COLO829 (cell line): ENCODE data around the gene CCNJ.
"Not testable (repeated sequence)": the region's sequence is repeated elsewhere in the genome, so short reads cannot be mapped to it uniquely, and the experiment has no call there.

Source experiments
- DNase-seq: peaks from one replicate; pipeline ENCODE4 v3.0.0; 2012; ENCODE audit warnings: low spot score

The CCNJ gene

GRCh38 chr10:96043033-96043892 lies at the start of gene CCNJ:
CCNJ (plus strand) TSS chr10:96043583; CDS start chr10:96044394, 811 bp downstream.
- DNase-seq: peak; percentile 57

GRCh38 chr10:95994376-95994775 lies 49.0 kb upstream of the CCNJ start:
- DNase-seq: not testable (repeated sequence)

- DNase-seq: no peak
These were observed 45.1 kb upstream of the CCNJ start for GRCh38 chr10:95998255-95998784.

GRCh38 chr10:96013956-96014355 lies 29.4 kb upstream of the CCNJ start:
- DNase-seq: no peak

- no peak for DNase-seq
These were observed 28.8 kb upstream of the CCNJ start for GRCh38 chr10:96014473-96015102.

GRCh38 chr10:96017191-96017687 lies 26.1 kb upstream of the CCNJ start:
- DNase-seq: peak; percentile 38

GRCh38 chr10:96021332-96021731 lies 22.1 kb upstream of the CCNJ start:
- no peak for DNase-seq

GRCh38 chr10:96022739-96023138 lies 20.6 kb upstream of the CCNJ start:
- DNase-seq: no peak

GRCh38 chr10:96023168-96023567 lies 20.2 kb upstream of the CCNJ start:
- DNase-seq: no peak

- DNase-seq: no peak
These were observed 17.8 kb upstream of the CCNJ start for GRCh38 chr10:96025566-96025965.

GRCh38 chr10:96034625-96035024 lies 8.8 kb upstream of the CCNJ start:
- no peak for DNase-seq

- no peak for DNase-seq
These were observed 4.7 kb upstream of the CCNJ start for GRCh38 chr10:96038476-96039387.

- DNase-seq: no peak
These were observed 2.2 kb upstream of the CCNJ start for GRCh38 chr10:96041146-96041545.

- no peak for DNase-seq
These were observed 721 bp downstream of the CCNJ start for GRCh38 chr10:96043893-96044715.

GRCh38 chr10:96044736-96045135 lies 1.4 kb downstream of the CCNJ start:
- no peak for DNase-seq

- no peak for DNase-seq
These were observed 3.2 kb downstream of the CCNJ start for GRCh38 chr10:96046546-96046945.

- DNase-seq: no peak
These were observed 3.7 kb downstream of the CCNJ start for GRCh38 chr10:96047004-96047649.

- not testable (repeated sequence) for DNase-seq
These were observed 4.5 kb downstream of the CCNJ start for GRCh38 chr10:96047925-96048324.

GRCh38 chr10:96049340-96049739 lies 6.0 kb downstream of the CCNJ start:
- no peak for DNase-seq

GRCh38 chr10:96053985-96054384 lies 10.6 kb downstream of the CCNJ start:
- no peak for DNase-seq

- DNase-seq: no peak
These were observed 13.4 kb downstream of the CCNJ start for GRCh38 chr10:96056787-96057186.
